Astrocyte (in vitro differentiated cells and primary cell): ENCODE data around the gene PGS1. TPM values are rescaled to one million over a fixed set of nuclear protein-coding genes. Genes with fewer than 3 reads are reported as not detected.

Experiments
- DNase-seq: peaks from one replicate; pipeline ENCODE4 v3.0.0-alpha.2; 2010; ENCODE audit warnings: low read depth
- FAIRE-seq: peaks from 2 replicates; lab custom pipeline; 2011; peaks lifted over from hg19 to GRCh38; lab: Jason Lieb, UNC
- H2AFZ ChIP-seq: 2 replicates; pipeline ENCODE4 v1.6.0; 2012; ENCODE audit warnings: low read depth, low read length, inconsistent platforms
- H3K27ac ChIP-seq: 2 replicates; pipeline ENCODE4 v1.5.1; 2011; ENCODE audit warnings: low read depth, low read length, inconsistent platforms
- H3K27me3 ChIP-seq: 2 replicates; pipeline ENCODE4 v1.6.0; 2011; ENCODE audit warnings: low read length, inconsistent platforms; ENCODE audit not compliant: insufficient read depth
- H3K36me3 ChIP-seq: 2 replicates; pipeline ENCODE4 v1.5.1; 2011; ENCODE audit warnings: low read length, inconsistent platforms; ENCODE audit not compliant: insufficient read depth
- H3K4me1 ChIP-seq: 2 replicates; pipeline ENCODE4 v1.5.1; 2011; ENCODE audit warnings: low read length, inconsistent platforms; ENCODE audit not compliant: insufficient read depth
- H3K4me2 ChIP-seq: 2 replicates; pipeline ENCODE4 v1.6.0; 2012; ENCODE audit warnings: low read length, inconsistent platforms
- H3K4me3 ChIP-seq: 2 replicates; pipeline ENCODE4 v1.5.1; 2011; ENCODE audit warnings: low read depth, mild to moderate bottlenecking, low read length, inconsistent platforms; ENCODE audit not compliant: insufficient read depth
- H3K79me2 ChIP-seq: 2 replicates; pipeline ENCODE4 v1.6.0; 2012; ENCODE audit warnings: mild to moderate bottlenecking, low read length, inconsistent platforms; ENCODE audit not compliant: insufficient read depth
- H3K9ac ChIP-seq: 2 replicates; pipeline ENCODE4 v1.6.0; 2012; ENCODE audit warnings: mild to moderate bottlenecking, low read length, inconsistent platforms
- H3K9me3 ChIP-seq: 2 replicates; pipeline ENCODE4 v1.5.1; 2012; ENCODE audit warnings: low read depth, mild to moderate bottlenecking, low read length, inconsistent platforms; ENCODE audit not compliant: insufficient read depth
- H4K20me1 ChIP-seq: 2 replicates; pipeline ENCODE4 v1.6.0; 2012; ENCODE audit warnings: low read length, inconsistent platforms; ENCODE audit not compliant: insufficient read depth
- H3K27ac Mint-ChIP-seq: one replicate; pipeline ENCODE4 v1.8.0; 2021; ENCODE audit warnings: mild to moderate bottlenecking, mixed read lengths; ENCODE audit not compliant: unreplicated experiment
- H3K27me3 Mint-ChIP-seq: one replicate; pipeline ENCODE4 v1.8.0; 2021; ENCODE audit warnings: low read depth, mixed read lengths; ENCODE audit not compliant: unreplicated experiment
- H3K36me3 Mint-ChIP-seq: one replicate; pipeline ENCODE4 v1.8.0; 2021; ENCODE audit warnings: low read depth, mixed read lengths; ENCODE audit not compliant: unreplicated experiment
- H3K4me1 Mint-ChIP-seq: one replicate; pipeline ENCODE4 v1.8.0; 2021; ENCODE audit warnings: low read depth, mixed read lengths; ENCODE audit not compliant: unreplicated experiment
- H3K4me3 Mint-ChIP-seq: one replicate; pipeline ENCODE4 v1.8.0; 2021; ENCODE audit warnings: mild to moderate bottlenecking, moderate library complexity, mixed read lengths; ENCODE audit not compliant: unreplicated experiment
- H3K9me3 Mint-ChIP-seq: one replicate; pipeline ENCODE4 v1.8.0; 2021; ENCODE audit warnings: mild to moderate bottlenecking, mixed read lengths; ENCODE audit not compliant: unreplicated experiment
- EZH2 ChIP-seq: IDR thresholded peaks from 2 replicates; pipeline ENCODE4 v1.6.1; 2012; ENCODE audit warnings: mild to moderate bottlenecking, low read length, inconsistent platforms; ENCODE audit not compliant: insufficient read depth
- total RNA-seq: library from RNA; stranded (reverse); gene quantifications from 2 replicates; pipeline ENCODE4 v1.2.1, GENCODE V29; 2021
- TF ChIP-seq, protein P1 (sequence below): IDR thresholded peaks from 2 replicates; pipeline ENCODE4 v1.5.1; 2011; ENCODE audit warnings: low read depth, mild to moderate bottlenecking, inconsistent platforms, low read length, moderate library complexity; ENCODE audit not compliant: insufficient read depth

The PGS1 gene
- total RNA-seq, 1 donor from 2014 or later = 32.0 TPM

- Histone ChIP-seq H3K27ac (no peak overlapping the region), H3K4me2 (no peak overlapping the region), H3K9me3 (no peaks in the 10 kb centered on the region), H3K4me3 (no peak overlapping the region), H3K9ac (no peak overlapping the region), H3K79me2 (no peaks in the 10 kb centered on the region), H3K36me3 (no peaks in the 10 kb centered on the region), H2AFZ (no peak overlapping the region), H4K20me1 (peaks cover 17% of the 10 kb centered on the region), H3K4me1 (no peaks in the 10 kb centered on the region), H3K27me3 (no peaks in the 10 kb centered on the region)
- Mint-ChIP-seq H3K27ac (no peak overlapping the region), H3K27me3 (peaks cover 16% of the 10 kb centered on the region), H3K9me3 (no peaks in the 10 kb centered on the region), H3K36me3 (no peaks in the 10 kb centered on the region), H3K4me3 (no peak overlapping the region), H3K4me1 (no peaks in the 10 kb centered on the region)
- no peak for FAIRE-seq
- TF ChIP-seq, protein P1, sequence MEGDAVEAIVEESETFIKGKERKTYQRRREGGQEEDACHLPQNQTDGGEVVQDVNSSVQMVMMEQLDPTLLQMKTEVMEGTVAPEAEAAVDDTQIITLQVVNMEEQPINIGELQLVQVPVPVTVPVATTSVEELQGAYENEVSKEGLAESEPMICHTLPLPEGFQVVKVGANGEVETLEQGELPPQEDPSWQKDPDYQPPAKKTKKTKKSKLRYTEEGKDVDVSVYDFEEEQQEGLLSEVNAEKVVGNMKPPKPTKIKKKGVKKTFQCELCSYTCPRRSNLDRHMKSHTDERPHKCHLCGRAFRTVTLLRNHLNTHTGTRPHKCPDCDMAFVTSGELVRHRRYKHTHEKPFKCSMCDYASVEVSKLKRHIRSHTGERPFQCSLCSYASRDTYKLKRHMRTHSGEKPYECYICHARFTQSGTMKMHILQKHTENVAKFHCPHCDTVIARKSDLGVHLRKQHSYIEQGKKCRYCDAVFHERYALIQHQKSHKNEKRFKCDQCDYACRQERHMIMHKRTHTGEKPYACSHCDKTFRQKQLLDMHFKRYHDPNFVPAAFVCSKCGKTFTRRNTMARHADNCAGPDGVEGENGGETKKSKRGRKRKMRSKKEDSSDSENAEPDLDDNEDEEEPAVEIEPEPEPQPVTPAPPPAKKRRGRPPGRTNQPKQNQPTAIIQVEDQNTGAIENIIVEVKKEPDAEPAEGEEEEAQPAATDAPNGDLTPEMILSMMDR = no peak
- TF ChIP-seq EZH2 = no peak
- no peak for DNase-seq
These were observed 57.0 kb downstream of the PGS1 start for GRCh38 chr17:78435330-78436005.

- H3K27ac ChIP-seq = no peak overlapping the region
- Mint-ChIP-seq H3K4me1 (no peaks in the 10 kb centered on the region), H3K36me3 (no peaks in the 10 kb centered on the region)
These were observed 59.2 kb downstream of the PGS1 start for GRCh38 chr17:78437508-78438169.

More at GRCh38 chr17:78437508-78438169, 59.2 kb downstream of the PGS1 start:
- Mint-ChIP-seq H3K4me3 (no peak overlapping the region), H3K9me3 (no peaks in the 10 kb centered on the region), H3K27me3 (peaks cover 19% of the 10 kb centered on the region), H3K27ac (no peak overlapping the region)
- H3K9ac ChIP-seq = no peak overlapping the region
- FAIRE-seq (no peak), DNase-seq (no peak)
- H3K4me1 ChIP-seq = no peaks in the 10 kb centered on the region
- H3K36me3 ChIP-seq = no peaks in the 10 kb centered on the region
- H3K79me2 ChIP-seq = no peaks in the 10 kb centered on the region
- H3K4me2 ChIP-seq = no peak overlapping the region
- H3K27me3 ChIP-seq = no peaks in the 10 kb centered on the region
- no peak overlapping the region for H2AFZ ChIP-seq
- no peak overlapping the region for H3K4me3 ChIP-seq
- peaks cover 6% of the 10 kb centered on the region for H4K20me1 ChIP-seq
- no peaks in the 10 kb centered on the region for H3K9me3 ChIP-seq
- no peak for TF ChIP-seq EZH2
- TF ChIP-seq, protein P1 = no peak
